GM18499 (cell line): ENCODE measurements around the gene GMPR2.
A peak's percentile ranks its signal among the peaks of the same experiment; 100 is the strongest.
"Not testable (repeated sequence)": the region's sequence is repeated elsewhere in the genome, so short reads cannot be mapped to it uniquely, and the experiment has no call there.

Source experiments
- ATAC-seq: cut with Tn5 transposase; IDR thresholded peaks from one replicate; pipeline ENCODE4 v1.9.1; 2021; ENCODE audit warnings: moderate number of reproducible peaks; ENCODE audit not compliant: insufficient read depth, unreplicated experiment

The GMPR2 gene

DNA sequence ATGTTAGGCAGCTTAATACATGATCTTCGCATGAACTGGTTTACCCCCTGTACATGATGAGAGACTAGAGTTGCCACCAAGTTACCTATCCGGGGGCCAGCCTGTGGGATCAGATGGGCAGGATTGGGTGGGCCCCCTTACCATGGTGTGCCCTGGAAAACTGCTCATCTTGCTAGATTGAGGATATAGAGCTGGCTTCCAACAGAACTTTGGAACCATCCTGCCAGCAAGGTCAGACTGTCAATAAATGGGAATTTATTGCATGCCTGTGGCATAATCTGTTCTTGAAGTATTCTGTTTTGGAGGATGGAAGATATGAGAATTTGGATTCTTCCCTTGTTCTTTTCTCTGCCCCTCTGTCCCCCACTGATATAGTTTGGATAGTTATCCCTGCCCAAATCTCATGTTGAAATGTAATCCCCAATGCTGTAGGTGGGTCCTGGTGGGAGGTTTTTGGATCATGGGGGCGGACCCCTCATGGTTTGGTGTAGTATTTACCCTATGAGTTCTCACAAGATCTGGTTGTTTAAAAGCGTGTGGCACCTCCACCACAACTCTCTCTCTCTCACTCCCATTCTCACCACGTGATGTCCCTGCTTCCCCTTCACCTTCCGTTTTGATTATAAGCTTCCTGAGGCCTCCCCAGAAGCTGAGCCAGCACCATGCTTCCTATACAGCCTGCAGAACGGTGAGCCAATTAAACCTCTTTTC lies 33.8 kb upstream of the GMPR2 start:
- ATAC-seq = no peak

DNA sequence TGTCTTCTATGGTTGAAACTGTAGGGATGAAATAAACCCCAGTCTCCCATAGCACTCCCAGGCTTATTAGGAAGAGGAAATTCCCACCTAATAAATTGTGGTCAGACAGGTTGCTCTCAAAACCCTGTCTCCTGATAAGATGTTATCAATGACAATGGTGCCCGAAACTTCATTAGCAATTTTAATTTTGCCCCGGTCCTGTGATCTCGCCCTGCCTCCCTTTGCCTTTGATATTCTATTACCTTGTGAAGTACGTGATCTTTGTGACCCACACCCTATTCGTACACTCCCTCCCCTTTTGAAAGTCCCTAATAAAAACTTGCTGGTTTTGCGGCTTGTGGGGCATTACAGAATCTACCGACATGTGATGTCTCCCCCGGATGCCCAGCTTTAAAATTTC lies 30.2 kb upstream of the GMPR2 start:
- ATAC-seq = not testable (repeated sequence)

- not testable (repeated sequence) for ATAC-seq
These were observed 29.4 kb upstream of the GMPR2 start for GRCh38 chr14:24203249-24203886.

DNA sequence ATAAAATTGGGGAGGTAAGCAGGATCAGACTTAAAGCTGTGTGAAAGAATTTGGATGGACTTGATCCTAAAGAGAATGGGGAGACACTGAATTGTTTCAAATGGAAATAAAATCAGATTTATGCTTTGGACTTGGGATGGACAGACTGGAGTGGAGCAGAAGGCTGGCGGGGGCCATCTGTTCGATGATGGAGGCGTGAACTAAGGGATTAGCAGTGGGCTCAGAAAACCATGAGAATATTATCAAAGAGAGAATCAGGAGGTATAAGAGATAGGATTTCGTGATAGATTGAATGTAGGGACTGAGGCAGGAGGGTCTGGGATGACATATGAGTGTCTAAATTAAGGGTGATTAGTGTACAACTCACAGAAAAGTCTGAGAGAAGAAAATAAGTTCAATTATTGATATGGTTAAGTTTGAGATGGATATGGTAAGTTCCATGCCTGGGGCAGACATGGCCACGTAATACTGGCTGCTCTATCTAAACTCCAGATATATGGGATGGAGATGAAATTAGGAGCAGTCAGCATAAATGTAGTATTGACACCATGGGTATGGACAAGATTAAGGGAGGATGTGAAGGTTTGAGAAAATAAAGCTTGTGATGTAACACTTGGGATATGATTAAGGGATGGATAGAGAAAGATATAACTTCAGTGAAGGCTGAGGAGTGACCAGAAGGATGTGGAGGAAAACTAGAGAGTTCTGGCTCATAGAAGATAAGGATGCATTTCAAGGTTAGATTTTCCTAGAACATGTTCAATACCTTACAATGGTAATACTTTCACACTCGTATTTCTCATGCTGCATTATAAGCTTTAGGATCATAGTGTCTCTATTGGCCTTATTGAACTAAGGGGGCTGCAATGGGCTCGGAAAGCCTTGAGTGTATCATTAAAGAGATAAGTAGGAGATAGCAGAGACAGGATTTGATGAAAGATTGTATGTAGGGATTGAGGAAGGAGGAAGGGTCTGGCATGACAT lies 28.3 kb upstream of the GMPR2 start:
- ATAC-seq = no peak

DNA sequence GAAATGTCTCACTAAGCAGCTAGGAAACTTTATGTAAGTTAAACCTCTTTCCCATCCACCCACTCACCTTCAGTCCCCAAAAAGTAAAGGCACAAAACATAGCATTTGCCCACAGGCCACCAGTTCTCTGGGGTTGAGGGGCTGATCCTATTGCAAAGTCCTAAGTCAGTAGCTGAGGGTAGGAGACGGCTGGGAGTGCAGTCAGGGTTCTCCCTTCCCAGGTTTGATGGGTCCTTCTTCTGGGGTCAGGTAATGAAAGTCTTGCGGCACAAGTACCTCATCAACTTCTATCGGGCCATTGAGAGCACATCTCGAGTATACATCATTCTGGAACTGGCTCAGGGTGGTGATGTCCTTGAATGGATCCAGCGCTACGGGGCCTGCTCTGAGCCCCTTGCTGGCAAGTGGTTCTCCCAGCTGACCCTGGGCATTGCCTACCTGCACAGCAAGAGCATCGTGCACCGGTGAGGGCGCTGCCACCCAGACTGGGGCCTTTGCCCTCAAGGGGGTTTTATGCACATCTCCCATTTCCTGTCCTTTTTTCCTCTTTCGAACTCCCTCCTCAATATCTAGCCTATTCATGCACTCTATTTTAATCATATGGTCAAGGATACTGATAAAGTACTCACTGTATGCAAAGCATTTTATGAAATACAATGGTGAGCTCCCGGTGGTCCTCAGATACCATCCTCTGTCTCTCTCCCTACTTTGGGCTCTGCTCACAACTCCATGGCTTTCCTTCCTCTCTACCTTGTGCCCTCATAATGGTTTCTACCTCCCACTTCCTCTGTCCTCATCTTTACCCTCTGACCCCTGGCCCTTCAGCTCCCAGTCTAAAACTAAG lies 26.2 kb upstream of the GMPR2 start:
- ATAC-seq = no peak

- ATAC-seq = no peak
These were observed 25.6 kb upstream of the GMPR2 start for GRCh38 chr14:24207104-24207551.

GRCh38 chr14:24207625-24208024 lies 25.1 kb upstream of the GMPR2 start:
- no peak for ATAC-seq

GRCh38 chr14:24211311-24211710 lies 21.4 kb upstream of the GMPR2 start:
- no peak for ATAC-seq

- ATAC-seq = peak; percentile 73
These were observed 19.5 kb upstream of the GMPR2 start, which contains the start of gene CHMP4A for GRCh38 chr14:24212924-24213865. Gene CHMP4A (minus strand): TSS chr14:24213488. CDS start chr14:24213439, 49 bp downstream.

DNA sequence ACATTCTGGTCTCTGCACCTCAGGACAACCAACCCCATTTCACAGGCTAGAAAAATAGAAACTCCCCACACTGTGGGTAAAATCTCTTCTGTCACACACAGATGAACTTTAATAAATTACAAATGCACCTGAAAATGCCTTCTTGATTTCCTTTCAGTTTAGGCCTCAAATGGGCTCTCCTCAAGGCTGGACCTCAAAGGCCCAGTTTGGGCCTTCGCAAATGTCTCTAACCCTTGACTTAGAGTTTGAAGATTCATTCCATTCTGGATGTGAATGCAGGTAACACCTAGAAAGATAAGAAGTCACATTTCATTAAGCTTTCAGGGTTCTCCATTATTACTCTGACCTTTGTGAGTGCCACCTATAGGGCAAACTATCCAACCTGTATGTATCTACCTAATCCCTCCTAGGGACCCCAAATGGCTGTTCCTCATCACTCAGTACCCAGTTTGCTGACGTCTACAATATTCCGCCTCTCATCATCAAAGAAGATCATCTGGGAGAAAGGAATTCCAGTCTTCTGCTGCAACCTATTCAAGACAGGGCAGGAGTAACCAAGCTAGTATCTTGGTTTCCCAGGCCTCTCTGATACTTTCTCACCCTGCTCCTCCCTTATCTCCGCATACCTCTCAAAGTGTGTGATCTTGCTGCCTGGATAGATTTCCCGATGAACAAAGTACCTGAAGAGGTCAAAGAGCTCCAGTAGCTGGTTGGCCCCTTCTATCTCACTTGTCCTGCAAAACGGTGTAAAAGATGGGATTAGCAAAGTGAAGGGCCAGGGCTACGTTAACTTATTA lies 18.7 kb upstream of the GMPR2 start:
- no peak for ATAC-seq

DNA sequence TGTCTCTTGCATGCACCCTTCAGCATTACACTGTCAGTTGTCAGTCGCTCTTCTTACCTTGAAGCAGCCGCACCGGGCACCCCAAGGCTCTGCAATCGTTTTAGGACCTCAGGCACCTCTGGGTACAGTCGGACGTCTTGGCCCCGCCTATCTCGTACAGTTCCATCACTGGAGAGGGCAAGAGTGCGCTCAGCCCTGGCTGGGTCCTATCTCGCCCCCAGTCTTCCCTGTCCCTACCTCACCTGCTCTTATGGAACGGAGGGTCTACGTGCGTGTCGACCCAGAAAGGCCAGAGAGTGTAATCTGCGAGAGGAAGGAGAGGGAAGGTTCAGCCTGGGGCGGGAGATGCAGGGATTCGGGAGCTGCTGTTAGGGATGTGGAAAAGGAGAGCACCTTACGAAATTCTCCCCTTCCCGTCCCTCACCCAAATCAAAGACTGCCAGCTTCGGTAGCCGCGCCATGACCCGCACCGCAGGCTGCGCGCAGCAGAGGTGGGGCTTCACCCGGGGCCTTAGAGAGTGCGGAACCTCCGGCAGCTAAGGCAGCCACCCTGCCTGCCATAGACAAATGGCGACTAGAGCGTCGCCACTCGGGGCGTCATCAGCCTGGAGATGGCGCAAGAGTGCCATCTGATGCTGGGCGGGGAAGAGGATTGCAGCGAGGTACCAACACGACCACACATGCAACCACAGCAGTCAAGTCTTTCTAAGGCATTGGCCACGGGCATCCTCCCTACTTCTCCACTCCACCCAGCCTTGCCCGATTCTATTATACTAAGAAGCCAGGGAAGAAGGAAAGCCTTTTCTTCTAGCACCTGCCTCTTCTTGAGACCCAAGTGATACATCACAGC lies 17.0 kb upstream of the GMPR2 start, which contains the start of gene MDP1:
Gene MDP1 (minus strand): TSS at position 572 of the 850 bp plus-strand sequence. CDS start 111 bp downstream, at position 461.
- peak; percentile 32 for ATAC-seq

DNA sequence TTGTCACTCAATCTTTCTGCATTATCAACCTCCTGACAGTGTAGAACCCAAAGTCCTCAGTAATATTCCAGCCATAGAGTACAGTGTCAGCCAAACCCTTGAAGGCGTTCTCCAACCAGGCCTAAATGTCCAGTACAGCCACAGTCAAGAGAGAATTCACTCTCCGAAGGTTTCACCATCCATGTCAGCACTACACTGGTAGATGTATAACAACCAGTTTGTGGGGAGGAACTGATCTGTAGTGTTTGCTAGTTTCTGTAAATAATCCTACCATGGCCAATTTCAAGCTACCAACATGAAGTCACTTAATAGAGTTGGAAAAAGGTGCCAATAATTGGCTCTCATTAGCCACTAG lies 16.4 kb upstream of the GMPR2 start:
- no peak for ATAC-seq

GRCh38 chr14:24216876-24217275 lies 15.9 kb upstream of the GMPR2 start:
- not testable (repeated sequence) for ATAC-seq

DNA sequence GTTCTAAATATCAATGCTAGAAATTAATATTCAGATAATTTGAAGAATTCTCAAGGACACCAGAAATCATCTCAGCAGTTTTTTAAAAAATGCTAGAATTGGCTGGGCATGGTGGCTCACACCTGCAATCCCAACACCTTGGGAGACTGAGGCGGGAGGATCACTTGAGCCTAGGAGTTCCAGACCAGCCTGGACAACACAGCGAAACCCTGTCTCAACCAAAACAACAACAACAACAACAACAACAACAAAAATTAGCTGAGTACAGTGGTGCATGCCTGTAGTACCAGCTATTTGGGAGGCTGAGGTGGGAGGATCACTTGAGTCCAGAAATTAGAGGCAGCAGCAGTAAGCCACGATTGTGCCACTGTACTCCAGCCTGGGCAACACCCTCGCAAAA lies 13.6 kb upstream of the GMPR2 start:
- ATAC-seq = no peak

GRCh38 chr14:24219521-24219920 lies 13.2 kb upstream of the GMPR2 start:
- no peak for ATAC-seq

DNA sequence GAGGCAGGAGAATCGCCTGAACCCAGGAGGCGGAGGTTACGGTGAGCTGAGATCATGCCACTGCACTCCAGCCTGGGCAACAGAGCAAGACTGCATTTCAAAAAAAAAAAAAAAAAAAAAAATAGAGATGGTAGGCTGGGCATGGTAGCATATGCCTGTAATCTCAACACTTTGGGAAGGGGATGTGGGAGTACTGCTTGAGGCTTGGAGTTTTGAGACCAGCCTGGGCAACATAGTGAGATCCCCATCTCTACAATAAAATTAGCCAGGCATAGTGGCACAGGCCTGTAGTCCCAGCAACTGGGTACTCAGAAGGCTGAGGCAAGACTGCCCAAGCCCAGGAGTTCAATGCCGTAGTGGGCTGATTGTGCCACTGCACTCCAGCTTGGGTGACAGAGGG lies 9.7 kb upstream of the GMPR2 start:
- not testable (repeated sequence) for ATAC-seq

DNA sequence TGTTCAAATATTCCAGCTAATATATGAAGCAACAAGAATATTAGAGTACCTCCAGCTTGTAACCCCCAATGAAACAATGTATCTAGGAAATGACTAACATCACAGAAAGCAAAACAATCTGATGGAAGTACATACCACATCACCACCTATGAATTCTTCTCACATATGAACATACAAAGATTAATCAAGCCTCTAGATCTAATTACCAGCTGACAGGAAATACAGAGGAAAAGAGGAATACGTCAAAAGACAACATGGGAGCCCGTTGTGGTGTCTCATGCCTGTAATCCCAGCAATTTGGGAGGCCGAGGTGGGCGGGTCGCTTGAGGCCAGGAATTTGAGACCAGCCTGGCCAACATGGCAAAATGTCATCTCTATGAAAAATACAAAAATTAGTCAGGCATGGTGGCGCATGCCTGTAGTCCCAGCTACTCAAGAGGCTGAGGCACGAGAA lies 8.1 kb upstream of the GMPR2 start:
- ATAC-seq = no peak
